Measurements from ENCODE around the gene DHRSX.
"Not testable (repeated sequence)": the region's sequence is repeated elsewhere in the genome, so short reads cannot be mapped to it uniquely, and the experiment has no call there.

DHRSX gene

DNA sequence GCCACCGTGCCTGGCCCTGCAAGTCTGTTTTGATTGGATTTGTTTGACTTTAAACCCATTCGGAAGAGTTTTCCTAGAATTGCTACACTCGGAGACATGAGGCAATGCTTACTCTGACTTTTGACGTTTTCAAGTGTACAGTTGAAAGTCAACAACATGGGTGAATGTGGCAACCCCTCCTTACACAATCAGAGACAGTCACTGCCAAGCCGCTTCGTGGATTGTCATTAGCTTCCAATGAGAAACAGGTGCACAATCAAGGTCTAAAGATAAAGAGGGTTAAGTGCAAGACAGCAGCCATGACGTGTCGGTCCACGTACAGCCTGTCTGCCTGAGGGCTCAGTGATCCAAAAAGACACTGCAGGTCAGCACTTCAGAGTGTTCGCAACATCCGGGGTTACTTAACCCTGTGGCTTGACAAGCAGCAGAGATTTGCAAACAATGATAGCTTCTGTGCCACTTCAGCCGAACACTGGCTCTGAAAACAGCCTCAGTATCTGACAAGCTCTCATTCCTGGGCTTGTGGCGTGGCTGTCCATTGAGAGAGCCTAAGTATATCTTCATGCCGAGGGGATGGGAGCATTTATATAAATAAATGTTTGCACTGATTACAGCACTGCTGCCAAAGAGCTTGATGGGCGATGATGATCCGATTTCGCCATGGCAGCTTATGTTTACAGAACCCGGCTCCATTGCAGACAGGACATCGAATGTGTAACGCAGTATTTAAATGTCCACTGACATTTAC is 180.0 kb downstream of the DHRSX start:
- Mint-ChIP-seq H3K36me3 (ENCODE audit: insufficient read depth) (peaks cover 2% of the 10 kb centered on the region), H3K27me3 (no peaks in the 10 kb centered on the region), H3K27ac (ENCODE audit: low read depth) (no peak overlapping the region), H3K4me3 (no peak overlapping the region), H3K4me1 (peaks cover 11% of the 10 kb centered on the region), H3K9me3 (peaks cover 7% of the 10 kb centered on the region)
- ATAC-seq (replicated peaks; ENCODE audit: extremely low read depth, poor library complexity, severe bottlenecking) (no peak), DNase-seq (ENCODE audit: low spot score in 2 of 2) (no peak)

DNA sequence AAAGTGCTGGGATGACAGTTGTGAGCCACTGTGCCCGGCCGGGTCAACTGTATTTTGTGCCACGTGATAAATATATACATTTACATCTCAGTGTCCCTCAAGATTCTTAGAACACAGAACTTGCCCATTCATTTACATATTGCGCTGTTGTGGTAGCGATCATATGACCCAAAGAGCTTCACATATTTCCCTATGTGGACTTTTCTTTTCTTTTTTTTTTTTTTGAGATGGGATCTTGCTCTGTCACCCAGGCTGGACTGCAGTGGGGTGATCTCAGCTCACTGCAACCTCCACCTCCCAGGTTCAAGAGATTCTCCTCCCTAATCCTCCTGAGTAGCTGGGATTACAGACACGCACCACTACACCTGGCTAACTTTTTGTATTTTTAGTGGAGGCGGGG is 180.7 kb downstream of the DHRSX start:
- H3K27ac Mint-ChIP-seq (ENCODE audit: low read depth): no peak overlapping the region

DNA sequence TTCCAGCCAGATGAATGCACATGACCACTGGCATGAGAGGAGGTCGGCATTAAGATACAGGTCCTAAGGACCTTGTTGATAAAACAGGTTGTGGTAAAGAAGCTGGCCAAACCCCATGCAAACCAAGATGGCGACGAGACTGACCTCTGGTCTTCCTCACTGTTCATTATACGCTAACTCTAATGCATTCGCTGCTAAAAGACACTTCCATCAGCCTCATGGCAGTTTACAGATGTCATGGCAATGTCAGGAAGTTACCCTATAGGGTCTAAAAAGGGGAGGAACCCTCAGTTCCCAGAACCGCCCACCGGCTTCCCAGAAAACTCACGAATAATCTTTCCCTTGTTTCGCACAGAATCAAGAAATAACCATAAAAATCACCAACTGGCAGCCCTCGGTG is 182.4 kb downstream of the DHRSX start:
- Mint-ChIP-seq H3K36me3 (ENCODE audit: insufficient read depth) (no peaks in the 10 kb centered on the region), H3K4me1 (peaks cover 6% of the 10 kb centered on the region), H3K4me3 (no peak overlapping the region), H3K9me3 (no peaks in the 10 kb centered on the region), H3K27me3 (no peaks in the 10 kb centered on the region), H3K27ac (ENCODE audit: low read depth) (no peak overlapping the region)
- DNase-seq (ENCODE audit: low spot score in 2 of 2): no peak
- ATAC-seq (replicated peaks; ENCODE audit: extremely low read depth, poor library complexity, severe bottlenecking): no peak

More for the DNA sequence above, 180.7 kb downstream of the DHRSX start:
- peaks cover 11% of the 10 kb centered on the region for H3K4me1 Mint-ChIP-seq
- peaks cover under 1% of the 10 kb centered on the region for H3K36me3 Mint-ChIP-seq (ENCODE audit: insufficient read depth)
- DNase-seq (ENCODE audit: low spot score in 2 of 2) (no peak), ATAC-seq (replicated peaks; ENCODE audit: extremely low read depth, poor library complexity, severe bottlenecking) (no peak)
- peaks cover under 1% of the 10 kb centered on the region for H3K9me3 Mint-ChIP-seq
- no peak overlapping the region for H3K4me3 Mint-ChIP-seq
- H3K27me3 Mint-ChIP-seq: no peaks in the 10 kb centered on the region

DNA sequence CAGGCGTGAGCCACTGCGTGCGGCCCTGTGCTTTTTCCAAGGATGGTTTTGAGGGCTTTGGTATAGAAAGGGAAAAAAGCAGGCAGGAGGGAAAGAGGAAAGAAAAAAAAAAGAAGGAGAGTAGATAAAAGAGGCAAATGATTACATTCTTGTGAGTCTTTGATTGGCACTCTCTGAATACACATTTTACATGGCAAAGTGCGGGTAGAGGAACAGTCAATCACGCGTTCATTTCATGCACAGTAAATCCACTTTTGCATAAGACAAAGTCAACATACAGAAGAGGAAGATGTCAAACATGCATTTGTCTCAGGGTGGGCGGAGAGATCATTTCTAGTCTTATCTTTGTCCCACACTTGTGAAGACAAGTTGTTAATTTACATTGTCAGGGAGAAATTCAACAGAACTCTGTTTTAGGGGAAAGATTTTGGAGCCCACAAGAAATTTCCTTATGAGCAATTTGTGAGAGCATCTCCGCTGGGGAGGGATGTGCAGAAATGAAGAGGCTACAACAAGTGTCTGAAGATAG is 183.2 kb downstream of the DHRSX start:
- no peak overlapping the region for H3K4me3 Mint-ChIP-seq
- H3K27ac Mint-ChIP-seq (ENCODE audit: low read depth): no peak overlapping the region
- peaks cover 6% of the 10 kb centered on the region for H3K4me1 Mint-ChIP-seq
- DNase-seq (ENCODE audit: low spot score in 2 of 2): no peak
- no peaks in the 10 kb centered on the region for H3K27me3 Mint-ChIP-seq
- no peak for ATAC-seq (replicated peaks; ENCODE audit: extremely low read depth, poor library complexity, severe bottlenecking)
- no peaks in the 10 kb centered on the region for H3K36me3 Mint-ChIP-seq (ENCODE audit: insufficient read depth)
- no peaks in the 10 kb centered on the region for H3K9me3 Mint-ChIP-seq

DNA sequence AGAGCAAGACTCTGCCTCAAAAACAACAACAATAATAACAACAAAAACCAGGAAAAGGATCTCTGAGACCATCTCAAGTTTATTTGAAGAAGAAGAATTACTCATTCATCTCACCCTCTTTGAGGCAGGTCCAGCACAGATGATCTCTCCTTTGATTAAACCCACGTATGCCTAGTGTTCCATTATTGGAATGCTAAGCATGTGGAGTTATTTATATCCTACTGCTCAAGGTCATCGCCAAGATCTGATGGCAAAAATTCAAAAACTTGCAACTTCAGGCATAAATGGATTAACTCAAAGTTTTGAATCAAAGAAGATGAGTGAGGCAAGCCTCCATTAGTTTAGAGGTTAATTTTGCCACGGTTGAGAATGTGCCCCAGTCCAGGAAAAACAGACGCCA is 184.2 kb downstream of the DHRSX start:
- Mint-ChIP-seq H3K36me3 (ENCODE audit: insufficient read depth) (no peaks in the 10 kb centered on the region), H3K27ac (ENCODE audit: low read depth) (no peak overlapping the region), H3K9me3 (no peaks in the 10 kb centered on the region), H3K4me3 (no peak overlapping the region), H3K27me3 (no peaks in the 10 kb centered on the region), H3K4me1 (peaks cover 6% of the 10 kb centered on the region)
- DNase-seq (ENCODE audit: low spot score in 2 of 2): no peak
- no peak for ATAC-seq (replicated peaks; ENCODE audit: extremely low read depth, poor library complexity, severe bottlenecking)

DNA sequence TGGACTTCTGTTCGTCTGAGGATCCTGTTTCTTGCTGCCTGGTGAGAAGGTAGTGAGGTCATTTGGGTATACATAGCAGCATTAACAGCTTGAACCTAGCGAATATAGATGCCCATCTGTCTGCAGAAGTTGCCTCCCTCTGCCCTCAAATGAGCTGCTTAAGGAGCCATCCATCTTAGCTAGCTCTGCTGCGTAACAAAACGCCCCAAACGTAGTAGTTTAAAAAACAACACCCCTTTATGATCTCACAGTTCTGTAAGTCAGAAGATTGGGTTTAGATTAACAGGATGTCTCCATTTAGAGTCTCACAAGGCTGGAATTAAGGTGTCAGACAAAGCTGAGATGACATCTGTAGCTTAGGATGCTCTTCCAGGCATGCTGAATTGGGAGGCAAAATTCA is 185.3 kb downstream of the DHRSX start:
- Mint-ChIP-seq H3K27me3 (no peaks in the 10 kb centered on the region), H3K9me3 (no peaks in the 10 kb centered on the region), H3K4me3 (no peak overlapping the region), H3K36me3 (ENCODE audit: insufficient read depth) (no peaks in the 10 kb centered on the region), H3K27ac (ENCODE audit: low read depth) (no peak overlapping the region), H3K4me1 (peaks cover 6% of the 10 kb centered on the region)
- ATAC-seq (replicated peaks; ENCODE audit: extremely low read depth, poor library complexity, severe bottlenecking) (no peak), DNase-seq (ENCODE audit: low spot score in 2 of 2) (no peak)

DNA sequence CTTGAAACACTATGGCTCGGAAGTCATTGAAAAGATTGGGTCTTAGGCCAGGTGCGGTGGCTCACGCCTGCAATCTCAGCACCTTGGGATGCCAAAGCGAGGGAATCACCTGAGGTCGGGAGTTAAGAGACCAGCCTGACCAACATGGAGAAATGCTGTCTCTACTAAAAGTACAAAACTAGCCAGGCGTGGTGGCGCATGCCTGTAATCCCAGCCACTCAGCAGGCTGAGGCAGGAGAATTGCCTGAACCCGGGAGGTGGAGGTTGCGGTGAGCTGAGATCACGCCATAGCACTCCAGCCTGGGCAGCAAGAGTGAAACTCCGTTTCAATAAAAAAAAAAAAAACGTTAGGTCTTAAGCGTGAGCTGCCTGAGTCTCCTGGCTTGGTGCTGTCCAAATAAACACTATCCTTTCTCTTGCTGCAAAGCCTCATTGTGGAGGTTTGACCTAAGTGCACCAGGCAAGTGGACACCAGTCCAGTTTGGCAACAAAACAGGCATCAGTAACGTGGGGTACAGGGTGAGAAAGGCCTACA is 185.9 kb downstream of the DHRSX start:
- Mint-ChIP-seq H3K27me3 (no peaks in the 10 kb centered on the region), H3K4me1 (peaks cover 6% of the 10 kb centered on the region), H3K27ac (ENCODE audit: low read depth) (no peak overlapping the region), H3K4me3 (no peak overlapping the region), H3K9me3 (no peaks in the 10 kb centered on the region), H3K36me3 (ENCODE audit: insufficient read depth) (no peaks in the 10 kb centered on the region)
- ATAC-seq (replicated peaks; ENCODE audit: extremely low read depth, poor library complexity, severe bottlenecking) (no peak), DNase-seq (ENCODE audit: low spot score in 2 of 2) (no peak)

DNA sequence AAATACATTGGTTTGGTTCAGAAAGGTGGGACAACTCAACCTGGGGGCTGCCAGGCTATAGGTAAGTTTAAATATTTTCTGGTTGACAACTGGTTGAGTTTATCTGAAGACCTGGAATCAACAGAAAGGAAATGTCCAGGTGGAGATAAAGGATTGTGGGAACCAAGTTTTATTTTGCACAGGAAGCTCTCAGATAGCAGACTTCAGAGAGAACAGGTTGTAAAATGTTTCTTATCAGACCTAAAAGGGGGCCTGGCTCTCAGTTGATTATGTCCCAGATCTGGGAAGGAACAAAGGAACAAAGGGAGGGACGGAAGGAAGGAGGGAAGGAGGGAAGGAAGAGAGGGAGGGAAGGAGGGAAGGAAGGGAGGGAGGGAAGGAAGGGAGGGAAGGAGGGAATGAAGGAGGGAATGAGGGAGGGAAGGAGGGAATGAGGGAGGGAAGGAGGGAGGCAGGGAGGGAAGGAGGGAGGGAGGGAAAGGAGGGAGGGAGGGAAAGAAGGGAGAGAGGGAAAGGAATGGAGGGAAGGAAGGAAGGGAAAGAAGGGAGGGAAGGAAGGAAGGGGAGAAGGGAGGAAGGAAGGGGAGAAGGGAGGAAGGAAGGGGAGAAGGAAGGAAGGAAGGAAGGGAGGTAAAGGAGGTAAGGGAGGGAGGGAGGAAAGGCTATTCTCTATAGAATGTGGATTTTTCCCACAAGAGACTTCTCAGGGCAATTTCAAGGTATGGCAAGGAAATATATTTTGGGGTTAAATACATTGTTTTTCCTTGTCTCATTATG is 186.7 kb downstream of the DHRSX start:
- no peak for ATAC-seq (replicated peaks; ENCODE audit: extremely low read depth, poor library complexity, severe bottlenecking)
- DNase-seq (ENCODE audit: low spot score in 2 of 2): no peak
- H3K9me3 Mint-ChIP-seq: no peaks in the 10 kb centered on the region
- H3K27ac Mint-ChIP-seq (ENCODE audit: low read depth): no peak overlapping the region
- H3K4me1 Mint-ChIP-seq: peaks cover 6% of the 10 kb centered on the region
- H3K4me3 Mint-ChIP-seq: no peak overlapping the region
- no peaks in the 10 kb centered on the region for H3K36me3 Mint-ChIP-seq (ENCODE audit: insufficient read depth)
- H3K27me3 Mint-ChIP-seq: no peaks in the 10 kb centered on the region

DNA sequence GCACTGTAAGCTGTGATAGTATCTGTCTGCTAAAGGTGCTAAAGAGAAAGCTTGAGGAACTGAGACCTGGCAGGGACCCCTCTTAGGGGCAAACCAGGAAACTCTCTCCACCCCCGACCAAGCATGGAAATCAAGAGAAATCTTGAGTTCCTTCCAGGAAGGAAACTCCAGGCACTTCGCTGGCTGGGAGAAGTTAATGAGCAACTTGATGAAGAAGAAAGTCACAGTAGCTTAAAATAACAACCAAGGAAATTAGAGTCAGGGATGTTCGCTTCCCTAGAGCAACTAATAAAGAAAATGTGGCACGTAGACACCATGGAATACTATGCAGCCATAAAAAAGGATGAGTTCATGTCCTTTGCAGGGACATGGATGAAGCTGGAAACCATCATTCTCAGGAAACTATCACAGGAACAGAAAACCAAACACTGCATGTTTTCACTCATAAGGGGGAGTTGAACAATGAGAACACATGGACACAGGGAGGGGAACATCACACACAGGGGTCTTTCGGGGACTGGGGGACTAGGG is 188.7 kb downstream of the DHRSX start:
- not testable (repeated sequence) for H3K36me3 Mint-ChIP-seq (ENCODE audit: insufficient read depth); H3K27me3 Mint-ChIP-seq; H3K4me3 Mint-ChIP-seq; H3K9me3 Mint-ChIP-seq; H3K4me1 Mint-ChIP-seq; ATAC-seq (replicated peaks; ENCODE audit: extremely low read depth, poor library complexity, severe bottlenecking); DNase-seq (ENCODE audit: low spot score in 2 of 2); H3K27ac Mint-ChIP-seq (ENCODE audit: low read depth)

DNA sequence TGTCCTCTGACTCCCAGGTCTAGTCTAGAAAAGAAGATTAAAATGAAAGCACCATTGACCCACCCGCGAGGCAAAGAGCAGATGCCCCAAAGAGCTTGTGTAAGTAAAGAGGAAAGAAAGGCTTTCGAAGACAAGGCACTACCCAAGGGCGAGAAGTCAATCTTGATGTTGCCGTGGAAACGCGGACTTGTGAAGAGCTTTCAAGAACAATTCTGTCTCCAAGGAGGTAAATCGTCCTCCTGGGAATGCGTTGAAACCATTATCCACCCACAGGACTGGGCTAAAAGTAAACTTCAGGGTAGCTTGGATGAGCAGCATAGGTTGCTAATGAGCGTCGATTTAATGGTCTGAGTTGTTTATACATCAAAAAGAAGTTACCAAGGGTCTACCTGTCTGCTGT is 189.3 kb downstream of the DHRSX start:
- Mint-ChIP-seq H3K9me3 (no peaks in the 10 kb centered on the region), H3K27ac (ENCODE audit: low read depth) (no peak overlapping the region), H3K4me3 (no peak overlapping the region), H3K36me3 (ENCODE audit: insufficient read depth) (no peaks in the 10 kb centered on the region), H3K27me3 (no peaks in the 10 kb centered on the region), H3K4me1 (no peaks in the 10 kb centered on the region)
- ATAC-seq (replicated peaks; ENCODE audit: extremely low read depth, poor library complexity, severe bottlenecking) (no peak), DNase-seq (ENCODE audit: low spot score in 2 of 2) (no peak)

DNA sequence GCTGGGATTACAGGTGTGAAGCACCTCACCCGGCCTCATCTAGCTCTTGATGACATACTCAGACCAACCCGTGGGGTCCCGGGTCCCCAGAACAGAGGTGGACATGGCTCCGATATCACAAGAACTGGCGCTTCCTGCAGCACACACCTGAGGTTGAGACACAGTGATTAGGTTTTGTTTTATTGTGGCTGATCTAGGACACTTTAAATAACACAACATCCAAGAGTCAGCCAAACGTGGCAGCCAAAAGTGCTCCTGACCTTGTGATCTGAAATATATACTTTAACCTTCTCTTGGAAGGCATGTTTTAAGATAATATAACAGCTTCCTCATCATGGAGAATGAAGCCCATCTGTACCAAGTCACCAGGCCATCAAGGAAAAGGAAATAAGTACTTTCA is 198.9 kb downstream of the DHRSX start:
- ATAC-seq (replicated peaks; ENCODE audit: extremely low read depth, poor library complexity, severe bottlenecking): no peak
- peaks cover 3% of the 10 kb centered on the region for H3K36me3 Mint-ChIP-seq (ENCODE audit: insufficient read depth)

DNA sequence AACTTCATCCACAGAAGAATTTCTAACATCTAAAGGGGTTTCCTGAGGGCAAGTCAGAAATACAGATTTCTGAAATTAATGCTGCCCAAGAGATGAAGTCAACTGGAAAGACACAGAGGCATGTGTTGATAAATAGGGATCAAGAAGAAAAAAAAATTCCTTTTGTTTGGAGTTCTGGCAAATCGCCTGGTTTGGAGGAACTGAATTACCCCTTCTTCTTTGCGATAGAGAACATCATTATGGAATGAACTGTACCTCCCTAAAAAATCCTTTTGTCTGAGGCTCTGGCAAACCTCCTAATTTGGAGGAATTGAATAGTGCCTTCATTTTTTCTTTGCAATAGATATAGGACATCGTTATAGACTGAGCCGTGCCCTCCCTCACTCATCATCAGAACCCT is 200.9 kb downstream of the DHRSX start:
- Mint-ChIP-seq H3K27ac (ENCODE audit: low read depth) (no peak overlapping the region), H3K4me1 (no peaks in the 10 kb centered on the region), H3K9me3 (peaks cover 5% of the 10 kb centered on the region)

More for the DNA sequence above, 198.9 kb downstream of the DHRSX start:
- DNase-seq (ENCODE audit: low spot score in 2 of 2): no peak
- Mint-ChIP-seq H3K27me3 (no peaks in the 10 kb centered on the region), H3K9me3 (peaks cover 9% of the 10 kb centered on the region), H3K4me3 (no peak overlapping the region), H3K4me1 (no peaks in the 10 kb centered on the region), H3K27ac (ENCODE audit: low read depth) (no peak overlapping the region)

More for the DNA sequence above, 200.9 kb downstream of the DHRSX start:
- ATAC-seq (replicated peaks; ENCODE audit: extremely low read depth, poor library complexity, severe bottlenecking) (no peak), DNase-seq (ENCODE audit: low spot score in 2 of 2) (no peak)
- H3K27me3 Mint-ChIP-seq: no peaks in the 10 kb centered on the region
- no peak overlapping the region for H3K4me3 Mint-ChIP-seq
- no peaks in the 10 kb centered on the region for H3K36me3 Mint-ChIP-seq (ENCODE audit: insufficient read depth)
